A673 (cell line): ENCODE results near the gene FOLR2. TPM values are rescaled to one million over a fixed set of nuclear protein-coding genes. Genes with fewer than 3 reads are reported as not detected.

Source experiments
- BruUV-seq: library from RNA; stranded (reverse); fragments of 400-500 nt; replicated peaks from 2 replicates; lab custom pipeline; 2021; lab: Mats Ljungman, UMichigan
- CTCF ChIA-PET: fragments of 300-600 bp; sonication (Branson Sonifier 250); formaldehyde crosslinking; loops from one replicate; lab custom pipeline; 2022; ENCODE audit warnings: antibody characterized with exemption; lab: Charles Lee
- POLR2A ChIA-PET: fragments of 300-600 bp; sonication (Branson Sonifier 250); formaldehyde crosslinking; loops from one replicate; lab custom pipeline; 2022; ENCODE audit warnings: antibody characterized with exemption; ENCODE audit not compliant: low non-redundant PET; lab: Charles Lee
- DNase-seq: peaks from one replicate; pipeline ENCODE4 v3.0.0-alpha.2; 2015; ENCODE audit warnings: low spot score
- H3K27ac ChIP-seq: fragments of 200-600 bp; sonication (generic); 2 replicates; pipeline ENCODE4 v1.5.1; 2016; ENCODE audit warnings: mixed run types, low read depth, mild to moderate bottlenecking, mixed read lengths, antibody characterized with exemption, low read length; ENCODE audit not compliant: poor library complexity, severe bottlenecking
- H3K27me3 ChIP-seq: fragments of 200-600 bp; sonication (generic); replicated peaks from 2 replicates; pipeline ENCODE4 v1.6.1; 2017; ENCODE audit warnings: mixed run types, low read depth, mild to moderate bottlenecking, mixed read lengths, antibody characterized with exemption, low read length; ENCODE audit not compliant: insufficient read depth, poor library complexity
- H3K36me3 ChIP-seq: fragments of 200-600 bp; sonication (generic); 2 replicates; pipeline ENCODE4 v1.6.1; 2016; ENCODE audit warnings: mixed run types, mild to moderate bottlenecking, mixed read lengths, antibody characterized with exemption, low read length; ENCODE audit not compliant: insufficient read depth, poor library complexity, severe bottlenecking
- H3K4me1 ChIP-seq: fragments of 200-600 bp; sonication (generic); 2 replicates; pipeline ENCODE4 v1.6.1; 2017; ENCODE audit warnings: mixed run types, mild to moderate bottlenecking, mixed read lengths, antibody characterized with exemption, low read length; ENCODE audit not compliant: insufficient read depth, poor library complexity, severe bottlenecking
- H3K4me3 ChIP-seq: fragments of 200-600 bp; sonication (generic); 2 replicates; pipeline ENCODE4 v1.5.1; 2016; ENCODE audit warnings: low read depth, mixed run types, mild to moderate bottlenecking, mixed read lengths, low read length; ENCODE audit not compliant: poor library complexity, severe bottlenecking
- H3K9me3 ChIP-seq: fragments of 200-600 bp; sonication (generic); 2 replicates; pipeline ENCODE4 v1.6.1; 2016; ENCODE audit warnings: mixed run types, low read depth, mild to moderate bottlenecking, mixed read lengths, antibody characterized with exemption, low read length; ENCODE audit not compliant: poor library complexity, severe bottlenecking
- CTCF ChIP-seq: fragments of 300-800, 200-600 bp; sonication (generic); conservative IDR thresholded peaks from 2 replicates; pipeline ENCODE4 v1.5.1; 2017; ENCODE audit warnings: low read depth, mild to moderate bottlenecking, antibody characterized with exemption, low read length, moderate library complexity, mixed read lengths
- EZH2 ChIP-seq: fragments of 200-600 bp; sonication (generic); IDR thresholded peaks from 2 replicates; pipeline ENCODE4 v1.6.1; 2017; ENCODE audit warnings: borderline replicate concordance, low read depth, mild to moderate bottlenecking, mixed read lengths, antibody characterized with exemption, low read length; ENCODE audit not compliant: poor library complexity, severe bottlenecking
- intact Hi-C: fragments of 100-400 bp; cut with micrococcal nuclease; formaldehyde crosslinking; loops from one replicate; pipeline ENCODE4 v1.10.0; 2022; ENCODE audit not compliant: unreplicated experiment
- total RNA-seq: library from RNA; stranded (reverse); gene quantifications from 2 replicates; pipeline ENCODE4 v1.2.3, GENCODE V29; 2021

Gene FOLR2
- total RNA-seq, 1 experiment from 2014 or later, result not detected

- no peaks in the 10 kb centered on the region for H3K4me1 ChIP-seq
- no peak for DNase-seq
- intact Hi-C loops, result no loop called here
- POLR2A ChIA-PET, result no interaction called here
- CTCF ChIA-PET, result no interaction called here
- no peaks in the 10 kb centered on the region for H3K27me3 ChIP-seq
- no TSS peak for BruUV-seq
- no peaks in the 10 kb centered on the region for H3K9me3 ChIP-seq
- TF ChIP-seq EZH2 (no peak), CTCF (no peak)
- peaks cover 45% of the 10 kb centered on the region for H3K36me3 ChIP-seq
- H3K27ac ChIP-seq, result no peak overlapping the region
- no peak overlapping the region for H3K4me3 ChIP-seq
Measured at GRCh38 chr11:72229336-72229924, 12.8 kb downstream of the FOLR2 start.

- no peaks in the 10 kb centered on the region for H3K27me3 ChIP-seq
- no TSS peak for BruUV-seq
- peaks cover 50% of the 10 kb centered on the region for H3K36me3 ChIP-seq
- no peak for TF ChIP-seq CTCF
- no peak for TF ChIP-seq EZH2
- no peak overlapping the region for H3K4me3 ChIP-seq
- no peaks in the 10 kb centered on the region for H3K9me3 ChIP-seq
- no peak for DNase-seq
- ChIA-PET POLR2A (no interaction called here), CTCF (no interaction called here)
- no peaks in the 10 kb centered on the region for H3K4me1 ChIP-seq
- no peak overlapping the region for H3K27ac ChIP-seq
- intact Hi-C loops, result no loop called here
Measured at GRCh38 chr11:72229925-72230763, 13.6 kb downstream of the FOLR2 start.

- TF ChIP-seq CTCF (no peak), EZH2 (no peak)
- POLR2A ChIA-PET, result no interaction called here
- H3K27me3 ChIP-seq, result no peaks in the 10 kb centered on the region
- CTCF ChIA-PET, result no interaction called here
- intact Hi-C loops, result no loop called here
- no peak for DNase-seq
- no peaks in the 10 kb centered on the region for H3K4me1 ChIP-seq
- BruUV-seq, result no TSS peak
- H3K27ac ChIP-seq, result no peak overlapping the region
- peaks cover 55% of the 10 kb centered on the region for H3K36me3 ChIP-seq
- no peaks in the 10 kb centered on the region for H3K9me3 ChIP-seq
- no peak overlapping the region for H3K4me3 ChIP-seq
Measured at GRCh38 chr11:72230764-72231365, 14.3 kb downstream of the FOLR2 start.
